GM06990 (cell line): Measurements from ENCODE around the gene ETV6.

ENCODE experiments used
- DNase-seq: peaks from one replicate; pipeline ENCODE4 v3.0.0-alpha.2; 2011; ENCODE audit not compliant: insufficient read length; ENCODE audit errors: extremely low read depth
- H3K27me3 ChIP-seq: replicated peaks from 2 replicates; pipeline ENCODE4 v1.6.0; 2011; ENCODE audit warnings: low read length; ENCODE audit not compliant: control insufficient read depth, insufficient read depth
- H3K36me3 ChIP-seq: 2 replicates; pipeline ENCODE4 v1.5.1; 2011; ENCODE audit warnings: low read length; ENCODE audit not compliant: control insufficient read depth, insufficient read depth
- H3K4me3 ChIP-seq: replicated peaks from 2 replicates; pipeline ENCODE4 v1.5.1; 2011; ENCODE audit warnings: low read depth, mild to moderate bottlenecking, control low read depth, low read length
- CTCF ChIP-seq: IDR thresholded peaks from 2 replicates; pipeline ENCODE4 v1.5.1; 2011; ENCODE audit warnings: low read length, control low read depth, mild to moderate bottlenecking, inconsistent platforms; ENCODE audit not compliant: insufficient read depth, poor library complexity, severe bottlenecking

ETV6 gene

GRCh38 chr12:11795192-11795912 lies 145.9 kb downstream of the ETV6 start:
- DNase-seq, result no peak
- H3K27me3 ChIP-seq, result no peaks in the 10 kb centered on the region
- H3K36me3 ChIP-seq, result peaks cover 3% of the 10 kb centered on the region
- no peak for TF ChIP-seq CTCF
- H3K4me3 ChIP-seq, result no peak overlapping the region

- TF ChIP-seq CTCF, result no peak
- Histone ChIP-seq H3K4me3 (no peak overlapping the region), H3K27me3 (no peaks in the 10 kb centered on the region), H3K36me3 (peaks cover 3% of the 10 kb centered on the region)
- DNase-seq, result no peak
These were observed 146.5 kb downstream of the ETV6 start for GRCh38 chr12:11795913-11796459.

- TF ChIP-seq CTCF, result no peak
- no peak for DNase-seq
- Histone ChIP-seq H3K4me3 (no peak overlapping the region), H3K36me3 (peaks cover 8% of the 10 kb centered on the region), H3K27me3 (no peaks in the 10 kb centered on the region)
These were observed 147.9 kb downstream of the ETV6 start for GRCh38 chr12:11797317-11797913.

GRCh38 chr12:11798006-11798708 lies 148.7 kb downstream of the ETV6 start:
- Histone ChIP-seq H3K4me3 (no peak overlapping the region), H3K36me3 (peaks cover 8% of the 10 kb centered on the region), H3K27me3 (no peaks in the 10 kb centered on the region)
- TF ChIP-seq CTCF, result no peak
- no peak for DNase-seq

GRCh38 chr12:11798856-11799501 lies 149.5 kb downstream of the ETV6 start:
- TF ChIP-seq CTCF, result no peak
- H3K4me3 ChIP-seq, result no peak overlapping the region
- H3K27me3 ChIP-seq, result no peaks in the 10 kb centered on the region
- DNase-seq, result no peak
- peaks cover 8% of the 10 kb centered on the region for H3K36me3 ChIP-seq
